Prostate gland (tissue), 2 donors: ENCODE measurements around the gene CMTM8.

Experiments
- CTCF ChIP-seq, 4 experiments: fragments of 200-600 bp in 2 of 4; fragments of 450-650 bp in 2 of 4; sonication (generic) in 2 of 4; IDR thresholded peaks; 1 replicate in 3 of 4; 2 replicates in 1 of 4; pipeline ENCODE4 v1.5.1; 2016 to 2019; ENCODE audit warnings: antibody characterized with exemption in 4 of 4, mild to moderate bottlenecking in 2 of 4, moderate library complexity in 2 of 4
- POLR2A ChIP-seq: fragments of 450-650 bp; IDR thresholded peaks from one replicate; pipeline ENCODE4 v1.6.1; 2016; ENCODE audit warnings: antibody characterized with exemption, mild to moderate bottlenecking
- POLR2AphosphoS5 ChIP-seq: sonication (generic); formaldehyde crosslinking; IDR thresholded peaks from one replicate; pipeline ENCODE4 v1.6.1; 2017; ENCODE audit warnings: antibody characterized with exemption

GRCh38 chr3:32373276-32373675 lies 134.8 kb downstream of the CMTM8 start:
- TF ChIP-seq CTCF (IDR thresholded peaks at IDR 0.05): no peak
- no peak for TF ChIP-seq POLR2AphosphoS5
- no peak for TF ChIP-seq POLR2A
